Effector memory CD4-positive, alpha-beta T cell (primary cell): ENCODE results near the gene AGBL1.
"Not testable (repeated sequence)": the region's sequence is repeated elsewhere in the genome, so short reads cannot be mapped to it uniquely, and the experiment has no call there.

ENCODE experiments used
- DNase-seq, 3 donors: peaks; one replicate each; pipeline ENCODE4 v3.0.0-alpha.2; 2020
- H3K27ac ChIP-seq: 2 replicates; pipeline ENCODE4 v1.7.0; 2013; ENCODE audit warnings: mild to moderate bottlenecking, low read length, moderate library complexity; ENCODE audit not compliant: insufficient read depth, poor library complexity, severe bottlenecking
- H3K27me3 ChIP-seq: replicated peaks from 2 replicates; pipeline ENCODE4 v1.7.0; 2013; ENCODE audit warnings: mild to moderate bottlenecking, low read length; ENCODE audit not compliant: insufficient read depth, control insufficient read depth, poor library complexity, severe bottlenecking
- H3K36me3 ChIP-seq: 2 replicates; pipeline ENCODE4 v1.7.0; 2013; ENCODE audit warnings: mild to moderate bottlenecking, low read length, moderate library complexity; ENCODE audit not compliant: control insufficient read depth, insufficient read depth
- H3K4me1 ChIP-seq: 2 replicates; pipeline ENCODE4 v1.7.0; 2013; ENCODE audit warnings: low read length, mild to moderate bottlenecking; ENCODE audit not compliant: control insufficient read depth, insufficient read depth, poor library complexity, severe bottlenecking
- H3K4me3 ChIP-seq: 2 replicates; pipeline ENCODE4 v1.7.0; 2013; ENCODE audit warnings: low read length, low read depth, mild to moderate bottlenecking; ENCODE audit not compliant: insufficient read depth, poor library complexity, severe bottlenecking
- H3K9me3 ChIP-seq: 2 replicates; pipeline ENCODE4 v1.7.0; 2013; ENCODE audit warnings: mild to moderate bottlenecking, low read length, moderate library complexity; ENCODE audit not compliant: control insufficient read depth

The AGBL1 gene

GRCh38 chr15:86445579-86446252 lies 366.0 kb downstream of the AGBL1 start:
- Histone ChIP-seq H3K4me1 (no peaks in the 10 kb centered on the region), H3K9me3 (no peaks in the 10 kb centered on the region), H3K4me3 (no peak overlapping the region), H3K27ac (no peak overlapping the region), H3K36me3 (no peaks in the 10 kb centered on the region), H3K27me3 (no peaks in the 10 kb centered on the region)
- DNase-seq = no peak

- no peaks in the 10 kb centered on the region for H3K36me3 ChIP-seq
- H3K4me1 ChIP-seq = no peaks in the 10 kb centered on the region
- no peak overlapping the region for H3K4me3 ChIP-seq
- H3K9me3 ChIP-seq = no peaks in the 10 kb centered on the region
- no peak for DNase-seq
- no peak overlapping the region for H3K27ac ChIP-seq
- H3K27me3 ChIP-seq = no peaks in the 10 kb centered on the region
These were observed 366.6 kb downstream of the AGBL1 start for GRCh38 chr15:86446253-86446640.

- H3K9me3 ChIP-seq, H3K36me3 ChIP-seq, H3K4me3 ChIP-seq, H3K27me3 ChIP-seq, DNase-seq, H3K27ac ChIP-seq, H3K4me1 ChIP-seq: not testable (repeated sequence)
These were observed 385.9 kb downstream of the AGBL1 start for GRCh38 chr15:86465470-86466039.

GRCh38 chr15:86481720-86482119 lies 402.0 kb downstream of the AGBL1 start:
- Histone ChIP-seq H3K9me3 (no peaks in the 10 kb centered on the region), H3K4me1 (no peaks in the 10 kb centered on the region), H3K27me3 (no peaks in the 10 kb centered on the region), H3K4me3 (no peak overlapping the region), H3K27ac (no peak overlapping the region), H3K36me3 (no peaks in the 10 kb centered on the region)
- no peak for DNase-seq

- Histone ChIP-seq H3K36me3 (no peaks in the 10 kb centered on the region), H3K4me1 (no peaks in the 10 kb centered on the region), H3K4me3 (no peak overlapping the region), H3K27me3 (no peaks in the 10 kb centered on the region), H3K9me3 (no peaks in the 10 kb centered on the region), H3K27ac (no peak overlapping the region)
- no peak for DNase-seq
These were observed 404.3 kb downstream of the AGBL1 start for GRCh38 chr15:86483936-86484335.

- DNase-seq = no peak
- H3K36me3 ChIP-seq = no peaks in the 10 kb centered on the region
- no peaks in the 10 kb centered on the region for H3K27me3 ChIP-seq
These were observed 408.4 kb downstream of the AGBL1 start for GRCh38 chr15:86488046-86488445.

GRCh38 chr15:86489981-86490380 lies 410.3 kb downstream of the AGBL1 start:
- Histone ChIP-seq H3K27ac (no peak overlapping the region), H3K9me3 (no peaks in the 10 kb centered on the region), H3K4me1 (no peaks in the 10 kb centered on the region), H3K4me3 (no peak overlapping the region), H3K27me3 (no peaks in the 10 kb centered on the region), H3K36me3 (no peaks in the 10 kb centered on the region)
- no peak for DNase-seq

More at GRCh38 chr15:86488046-86488445, 408.4 kb downstream of the AGBL1 start:
- Histone ChIP-seq H3K9me3 (no peaks in the 10 kb centered on the region), H3K4me3 (no peak overlapping the region), H3K4me1 (no peaks in the 10 kb centered on the region), H3K27ac (no peak overlapping the region)

GRCh38 chr15:86491118-86491517 lies 411.4 kb downstream of the AGBL1 start:
- Histone ChIP-seq H3K27me3 (no peaks in the 10 kb centered on the region), H3K4me1 (no peaks in the 10 kb centered on the region), H3K27ac (no peak overlapping the region), H3K9me3 (no peaks in the 10 kb centered on the region), H3K4me3 (no peak overlapping the region), H3K36me3 (no peaks in the 10 kb centered on the region)
- DNase-seq = no peak

GRCh38 chr15:86493884-86494283 lies 414.2 kb downstream of the AGBL1 start:
- DNase-seq = no peak

GRCh38 chr15:86494475-86494874 lies 414.8 kb downstream of the AGBL1 start:
- no peak for DNase-seq
- H3K27ac ChIP-seq = no peak overlapping the region
- H3K4me1 ChIP-seq = no peaks in the 10 kb centered on the region
- H3K4me3 ChIP-seq = no peak overlapping the region
- no peaks in the 10 kb centered on the region for H3K36me3 ChIP-seq
- H3K9me3 ChIP-seq = no peaks in the 10 kb centered on the region
- H3K27me3 ChIP-seq = no peaks in the 10 kb centered on the region

More at GRCh38 chr15:86493884-86494283, 414.2 kb downstream of the AGBL1 start:
- H3K27ac ChIP-seq = no peak overlapping the region
- H3K4me3 ChIP-seq = no peak overlapping the region
- H3K4me1 ChIP-seq = no peaks in the 10 kb centered on the region
- H3K36me3 ChIP-seq = no peaks in the 10 kb centered on the region
- H3K9me3 ChIP-seq = no peaks in the 10 kb centered on the region
- no peaks in the 10 kb centered on the region for H3K27me3 ChIP-seq
